Activated gamma-delta T cell treated with anti-CD3 and anti-CD28 coated beads, Interleukin-2, amount 50 U/mL, for 16 hours (primary cell): ENCODE results near the gene PCDHGB7.
"Not testable (repeated sequence)": the region's sequence is repeated elsewhere in the genome, so short reads cannot be mapped to it uniquely, and the experiment has no call there.

ENCODE experiments used
- DNase-seq: peaks from one replicate; pipeline ENCODE4 v3.0.0-alpha.2; 2020; ENCODE audit warnings: low read depth

Gene PCDHGB7

GRCh38 chr5:141417494-141418172 lies at the start of gene PCDHGB7:
PCDHGB7 (plus strand) TSS chr5:141417677; CDS start chr5:141417860, 183 bp downstream.
- not testable (repeated sequence) for DNase-seq

DNA sequence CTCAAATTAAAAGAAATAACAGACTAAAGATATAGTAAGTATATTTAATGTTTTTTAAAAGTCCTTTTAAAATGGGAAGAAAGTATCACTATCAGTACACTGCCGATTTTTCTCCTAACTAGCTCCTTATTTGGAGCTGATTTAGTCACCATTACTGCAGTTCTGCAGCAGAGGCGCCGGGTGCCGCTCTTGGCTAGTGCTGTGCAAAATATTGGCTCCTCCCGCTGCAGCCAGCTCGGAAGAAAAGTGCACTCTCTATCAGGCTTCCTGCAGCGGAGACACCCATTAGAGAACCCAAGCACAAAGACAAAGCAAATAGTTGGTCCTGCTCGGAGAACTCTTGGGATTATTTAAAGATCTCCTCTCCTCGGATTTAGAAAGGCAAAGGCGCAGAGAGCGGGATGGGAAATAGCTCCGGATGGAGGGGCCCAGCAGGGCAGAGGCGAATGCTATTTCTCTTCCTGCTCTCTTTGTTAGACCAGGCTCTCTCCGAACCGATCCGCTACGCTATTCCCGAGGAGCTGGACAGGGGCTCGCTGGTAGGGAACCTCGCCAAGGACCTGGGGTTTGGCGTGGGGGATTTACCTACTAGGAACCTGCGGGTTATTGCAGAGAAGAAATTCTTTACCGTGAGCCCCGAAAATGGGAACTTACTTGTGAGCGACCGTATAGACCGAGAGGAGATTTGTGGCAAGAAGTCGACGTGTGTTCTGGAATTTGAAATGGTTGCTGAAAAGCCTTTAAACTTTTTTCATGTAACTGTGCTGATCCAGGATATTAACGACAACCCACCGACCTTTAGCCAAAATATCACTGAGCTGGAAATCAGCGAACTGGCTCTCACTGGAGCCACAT lies 47.3 kb upstream of the PCDHGB7 start, which contains the start of gene PCDHGB3:
PCDHGB3 (plus strand) TSS at position 249 of the 855 bp plus-strand sequence; CDS start at position 402, 153 bp downstream.
- no peak for DNase-seq

- DNase-seq: no peak
Observed at GRCh38 chr5:141371572-141372475, 45.7 kb upstream of the PCDHGB7 start.

DNA sequence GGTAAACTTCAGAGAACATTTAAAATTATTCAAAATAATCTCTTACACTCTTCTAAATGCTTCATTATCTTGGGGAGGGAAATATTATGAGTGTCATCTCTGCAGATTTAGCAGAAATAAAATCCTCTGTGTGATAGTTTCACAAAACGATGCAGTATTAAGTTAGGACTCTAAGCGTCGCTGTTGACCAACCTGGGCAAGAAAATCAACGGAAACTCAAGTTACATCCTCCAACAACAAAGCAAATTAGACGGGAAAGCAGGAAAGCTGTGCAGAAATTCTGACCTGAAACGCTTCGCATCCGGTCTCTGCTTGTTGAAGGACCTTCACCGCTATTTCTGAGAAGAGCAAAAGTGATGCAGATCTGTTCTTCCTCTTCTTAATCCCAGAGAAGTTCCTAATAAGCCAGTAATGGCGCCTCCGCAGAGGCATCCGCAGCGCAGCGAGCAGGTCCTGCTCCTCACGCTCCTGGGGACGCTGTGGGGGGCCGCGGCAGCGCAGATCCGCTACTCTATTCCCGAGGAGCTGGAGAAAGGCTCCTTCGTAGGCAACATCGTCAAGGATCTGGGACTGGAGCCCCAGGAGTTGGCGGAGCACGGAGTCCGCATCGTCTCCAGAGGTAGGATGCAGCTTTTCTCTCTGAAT lies 43.7 kb upstream of the PCDHGB7 start, which contains the start of gene PCDHGA6:
PCDHGA6 (plus strand) TSS at position 219 of the 645 bp plus-strand sequence; CDS start at position 412, 193 bp downstream.
- DNase-seq: no peak

- no peak for DNase-seq
Observed at GRCh38 chr5:141374627-141375026, 42.9 kb upstream of the PCDHGB7 start.

- DNase-seq: not testable (repeated sequence)
Observed at GRCh38 chr5:141375444-141376155, 41.9 kb upstream of the PCDHGB7 start.

DNA sequence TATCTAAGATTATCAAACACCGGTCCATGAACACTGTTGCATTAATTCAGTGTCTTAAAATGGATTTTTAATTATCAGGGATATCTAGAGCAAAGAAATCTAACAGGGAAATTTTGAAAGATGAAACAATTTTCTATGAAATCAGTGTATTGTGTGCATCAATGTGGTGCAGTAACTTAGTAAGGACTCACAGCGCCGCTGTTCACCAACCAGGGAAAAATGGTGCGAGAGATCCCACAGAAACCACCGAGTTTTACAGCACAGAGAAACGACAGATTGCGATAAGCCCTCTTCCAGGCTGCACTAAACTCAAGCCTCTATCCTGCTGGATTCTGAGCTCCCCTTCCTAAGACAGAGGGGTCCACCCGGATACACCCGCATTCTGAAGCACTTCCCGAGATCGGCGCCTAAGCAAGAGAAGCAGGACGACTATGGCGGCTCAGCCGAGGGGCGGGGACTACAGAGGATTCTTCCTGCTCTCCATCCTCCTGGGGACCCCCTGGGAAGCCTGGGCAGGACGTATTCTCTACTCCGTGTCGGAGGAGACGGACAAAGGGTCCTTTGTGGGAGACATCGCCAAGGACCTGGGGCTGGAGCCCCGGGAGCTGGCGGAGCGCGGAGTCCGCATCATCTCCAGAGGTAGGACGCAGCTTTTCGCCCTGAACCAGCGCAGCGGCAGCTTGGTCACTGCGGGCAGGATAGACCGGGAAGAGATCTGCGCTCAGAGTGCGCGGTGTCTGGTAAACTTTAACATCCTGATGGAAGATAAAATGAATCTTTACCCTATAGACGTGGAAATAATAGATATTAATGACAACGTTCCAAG lies 34.8 kb upstream of the PCDHGB7 start, which contains the start of gene PCDHGA7:
PCDHGA7 (plus strand) TSS at position 274 of the 826 bp plus-strand sequence; CDS start at position 432, 158 bp downstream.
- no peak for DNase-seq

GRCh38 chr5:141383345-141383744 lies 34.1 kb upstream of the PCDHGB7 start:
- DNase-seq: no peak

GRCh38 chr5:141384471-141385267 lies 32.8 kb upstream of the PCDHGB7 start:
- DNase-seq: no peak

DNA sequence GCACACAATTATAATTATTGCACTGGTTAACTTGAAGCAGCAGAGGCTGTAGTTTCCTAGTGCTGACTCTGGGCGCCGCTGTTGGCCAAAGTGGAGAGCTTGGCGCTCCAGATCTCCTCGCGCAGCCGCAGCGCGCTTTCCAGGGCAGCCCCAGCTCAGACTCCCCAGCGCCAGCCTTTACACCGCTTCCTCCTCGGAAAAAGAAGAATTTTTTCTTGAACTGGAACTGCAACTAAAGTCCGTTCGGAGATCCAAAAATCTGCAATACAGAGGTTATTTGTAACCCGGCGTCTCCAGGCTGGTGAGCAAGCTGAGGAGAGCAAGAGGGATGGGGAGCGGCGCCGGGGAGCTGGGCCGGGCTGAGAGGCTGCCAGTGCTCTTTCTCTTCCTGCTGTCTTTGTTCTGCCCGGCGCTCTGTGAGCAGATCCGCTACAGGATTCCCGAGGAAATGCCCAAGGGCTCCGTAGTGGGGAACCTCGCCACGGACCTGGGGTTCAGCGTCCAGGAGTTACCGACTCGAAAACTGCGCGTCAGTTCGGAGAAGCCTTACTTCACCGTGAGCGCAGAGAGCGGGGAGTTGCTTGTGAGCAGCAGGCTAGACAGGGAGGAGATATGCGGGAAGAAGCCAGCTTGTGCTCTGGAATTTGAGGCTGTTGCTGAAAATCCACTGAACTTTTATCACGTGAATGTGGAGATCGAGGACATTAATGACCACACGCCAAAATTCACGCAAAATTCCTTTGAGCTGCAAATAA lies 29.7 kb upstream of the PCDHGB7 start, which contains the start of gene PCDHGB4:
PCDHGB4 (plus strand) TSS at position 142 of the 755 bp plus-strand sequence; CDS start at position 329, 187 bp downstream.
- DNase-seq: not testable (repeated sequence)

DNA sequence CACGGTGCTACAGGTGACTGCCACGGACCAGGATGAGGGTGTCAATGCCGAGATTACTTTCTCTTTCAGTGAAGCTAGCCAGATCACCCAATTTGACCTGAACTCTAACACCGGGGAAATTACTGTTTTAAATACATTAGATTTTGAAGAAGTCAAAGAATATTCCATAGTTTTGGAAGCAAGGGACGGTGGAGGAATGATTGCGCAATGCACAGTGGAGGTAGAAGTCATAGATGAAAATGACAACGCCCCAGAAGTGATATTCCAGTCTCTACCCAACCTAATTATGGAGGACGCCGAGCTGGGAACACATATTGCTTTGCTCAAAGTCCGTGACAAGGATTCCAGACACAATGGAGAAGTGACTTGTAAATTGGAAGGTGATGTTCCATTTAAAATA lies 28.8 kb upstream of the PCDHGB7 start:
- DNase-seq: no peak

GRCh38 chr5:141389153-141390042 lies 28.1 kb upstream of the PCDHGB7 start:
- DNase-seq: no peak

GRCh38 chr5:141392429-141393198 lies 24.9 kb upstream of the PCDHGB7 start, which contains the start of gene PCDHGA8:
PCDHGA8 (plus strand) TSS chr5:141392633; CDS start chr5:141392814, 181 bp downstream.
- DNase-seq: no peak

GRCh38 chr5:141393267-141393666 lies 24.2 kb upstream of the PCDHGB7 start:
- no peak for DNase-seq

GRCh38 chr5:141394401-141395187 lies 22.9 kb upstream of the PCDHGB7 start:
- not testable (repeated sequence) for DNase-seq
